Neural progenitor cell (in vitro differentiated cells): ENCODE measurements around the gene KCNK17. TPM values are rescaled to one million over a fixed set of nuclear protein-coding genes. Genes with fewer than 3 reads are reported as not detected.

ENCODE experiments used
- DNase-seq: peaks from one replicate; pipeline ENCODE4 v3.0.0-alpha.2; 2016; ENCODE audit warnings: low spot score
- H2AFZ ChIP-seq: fragments of 200-600 bp; sonication (generic); replicated peaks from 2 replicates; pipeline ENCODE4 v1.6.1; 2016; ENCODE audit warnings: antibody characterized with exemption
- H3F3A ChIP-seq: fragments of 200-600 bp; sonication (generic); 2 replicates; pipeline ENCODE4 v1.6.1; 2016; ENCODE audit warnings: antibody characterized with exemption, low read depth
- H3K27ac ChIP-seq: fragments of 200-600 bp; sonication (generic); 2 replicates; pipeline ENCODE4 v1.5.1; 2016; ENCODE audit warnings: mild to moderate bottlenecking
- H3K27me3 ChIP-seq: fragments of 200-600 bp; sonication (generic); 2 replicates; pipeline ENCODE4 v1.6.1; 2016; ENCODE audit warnings: mild to moderate bottlenecking, moderate library complexity
- H3K36me3 ChIP-seq: fragments of 200-600 bp; sonication (generic); 2 replicates; pipeline ENCODE4 v1.5.1; 2016
- H3K4me1 ChIP-seq: fragments of 200-600 bp; sonication (generic); 2 replicates; pipeline ENCODE4 v1.6.1; 2016; ENCODE audit warnings: mixed run types
- H3K4me2 ChIP-seq: fragments of 200-600 bp; sonication (generic); 2 replicates; pipeline ENCODE4 v1.6.1; 2016
- H3K4me3 ChIP-seq: fragments of 200-600 bp; sonication (generic); 2 replicates; pipeline ENCODE4 v1.5.1; 2016
- H3K79me2 ChIP-seq: fragments of 200-600 bp; sonication (generic); 2 replicates; pipeline ENCODE4 v1.6.1; 2016; ENCODE audit warnings: low read depth
- H3K9ac ChIP-seq: fragments of 200-600 bp; sonication (generic); 2 replicates; pipeline ENCODE4 v1.6.1; 2016
- H3K9me3 ChIP-seq: fragments of 200-600 bp; sonication (generic); 2 replicates; pipeline ENCODE4 v1.5.1; 2016; ENCODE audit warnings: low read depth
- H4K20me1 ChIP-seq: fragments of 200-600 bp; sonication (generic); 2 replicates; pipeline ENCODE4 v1.6.1; 2016; ENCODE audit warnings: low read depth
- H3K27ac Mint-ChIP-seq: 3 replicates; pipeline ENCODE4 v1.8.0; 2021; ENCODE audit warnings: mixed read lengths
- H3K27me3 Mint-ChIP-seq: 2 replicates; pipeline ENCODE4 v1.8.0; 2022; ENCODE audit warnings: low read depth, mild to moderate bottlenecking, inconsistent platforms, moderate library complexity, mixed read lengths; ENCODE audit not compliant: insufficient read depth
- H3K36me3 Mint-ChIP-seq: 3 replicates; pipeline ENCODE4 v1.8.0; 2021; ENCODE audit warnings: mixed read lengths
- H3K4me1 Mint-ChIP-seq: 3 replicates; pipeline ENCODE4 v1.8.0; 2021; ENCODE audit warnings: mixed read lengths
- H3K4me3 Mint-ChIP-seq: 3 replicates; pipeline ENCODE4 v1.8.0; 2021; ENCODE audit warnings: mild to moderate bottlenecking, moderate library complexity, mixed read lengths
- H3K9me3 Mint-ChIP-seq: 3 replicates; pipeline ENCODE4 v1.8.0; 2020; ENCODE audit warnings: mixed read lengths
- CTCF ChIP-seq: fragments of 200-600 bp; sonication (generic); IDR thresholded peaks from 2 replicates; pipeline ENCODE4 v1.5.1; 2017; ENCODE audit warnings: antibody characterized with exemption, mild to moderate bottlenecking
- EZH2 ChIP-seq: fragments of 200-600 bp; sonication (generic); IDR thresholded peaks from 2 replicates; pipeline ENCODE4 v1.6.1; 2017; ENCODE audit warnings: antibody characterized with exemption, mild to moderate bottlenecking, moderate library complexity
- EZH2phosphoT487 ChIP-seq: fragments of 200-600 bp; sonication (generic); IDR thresholded peaks from 2 replicates; pipeline ENCODE4 v1.6.1; 2017; ENCODE audit warnings: antibody characterized with exemption
- total RNA-seq: library from RNA; depleted of rRNA; stranded (reverse); fragments of >200 nt; gene quantifications from 2 replicates; pipeline ENCODE4 v1.2.3, GENCODE V29; 2015; ENCODE audit warnings: low replicate concordance

The KCNK17 gene
- total RNA-seq, 1 donor from 2014 or later = not detected

- no peak for DNase-seq
- Histone ChIP-seq H3K36me3 (no peaks in the 10 kb centered on the region), H3K4me1 (peaks cover 6% of the 10 kb centered on the region), H3K9ac (no peak overlapping the region), H4K20me1 (no peaks in the 10 kb centered on the region), H3K27me3 (no peaks in the 10 kb centered on the region), H3F3A (no peaks in the 10 kb centered on the region), H3K79me2 (no peaks in the 10 kb centered on the region), H3K4me3 (no peak overlapping the region), H2AFZ (no peak overlapping the region), H3K9me3 (no peaks in the 10 kb centered on the region), H3K4me2 (no peak overlapping the region), H3K27ac (no peak overlapping the region)
- peaks cover 2% of the 10 kb centered on the region for H3K27me3 Mint-ChIP-seq
- no peak overlapping the region for H3K4me3 Mint-ChIP-seq
- H3K36me3 Mint-ChIP-seq = no peaks in the 10 kb centered on the region
- no peak overlapping the region for H3K27ac Mint-ChIP-seq
- H3K9me3 Mint-ChIP-seq = no peaks in the 10 kb centered on the region
- TF ChIP-seq CTCF = no peak
- no peak for TF ChIP-seq EZH2
- TF ChIP-seq EZH2phosphoT487 = no peak
- peaks cover 3% of the 10 kb centered on the region for H3K4me1 Mint-ChIP-seq
These were observed 44.3 kb downstream of the KCNK17 start for GRCh38 chr6:39269961-39270360.

GRCh38 chr6:39268721-39269120 is 45.5 kb downstream of the KCNK17 start:
- Histone ChIP-seq H3K4me2 (no peak overlapping the region), H4K20me1 (no peaks in the 10 kb centered on the region), H3K79me2 (no peaks in the 10 kb centered on the region), H3K4me3 (no peak overlapping the region), H3K27ac (no peak overlapping the region), H3K27me3 (peaks cover under 1% of the 10 kb centered on the region), H3K4me1 (peaks cover 6% of the 10 kb centered on the region), H3K9ac (no peak overlapping the region), H3K9me3 (no peaks in the 10 kb centered on the region), H2AFZ (no peak overlapping the region), H3F3A (peaks cover under 1% of the 10 kb centered on the region), H3K36me3 (no peaks in the 10 kb centered on the region)
- Mint-ChIP-seq H3K4me3 (no peak overlapping the region), H3K27ac (no peak overlapping the region), H3K27me3 (peaks cover 5% of the 10 kb centered on the region), H3K36me3 (no peaks in the 10 kb centered on the region), H3K9me3 (no peaks in the 10 kb centered on the region), H3K4me1 (peaks cover 2% of the 10 kb centered on the region)
- TF ChIP-seq EZH2 (no peak), EZH2phosphoT487 (no peak), CTCF (no peak)
- DNase-seq = peak; percentile 60

GRCh38 chr6:39268171-39268570 is 46.0 kb downstream of the KCNK17 start:
- Mint-ChIP-seq H3K36me3 (no peaks in the 10 kb centered on the region), H3K4me1 (no peaks in the 10 kb centered on the region)

More at GRCh38 chr6:39268171-39268570, 46.0 kb downstream of the KCNK17 start:
- no peak overlapping the region for H3K9ac ChIP-seq
- H3K4me2 ChIP-seq = no peak overlapping the region
- H3K79me2 ChIP-seq = no peaks in the 10 kb centered on the region
- Mint-ChIP-seq H3K9me3 (no peaks in the 10 kb centered on the region), H3K27ac (no peak overlapping the region), H3K4me3 (no peak overlapping the region), H3K27me3 (peaks cover 5% of the 10 kb centered on the region)
- no peak overlapping the region for H2AFZ ChIP-seq
- no peaks in the 10 kb centered on the region for H3K9me3 ChIP-seq
- H3K36me3 ChIP-seq = no peaks in the 10 kb centered on the region
- no peak overlapping the region for H3K27ac ChIP-seq
- H3K4me3 ChIP-seq = no peak overlapping the region
- peaks cover 6% of the 10 kb centered on the region for H3K27me3 ChIP-seq
- no peak for DNase-seq
- peaks cover 6% of the 10 kb centered on the region for H3K4me1 ChIP-seq
- H3F3A ChIP-seq = peaks cover 5% of the 10 kb centered on the region
- H4K20me1 ChIP-seq = no peaks in the 10 kb centered on the region
- TF ChIP-seq EZH2phosphoT487 (no peak), CTCF (no peak), EZH2 (no peak)
